MM.1S (cell line): Measurements from ENCODE around the gene HDAC3.

ENCODE experiments used
- EZH2 ChIP-seq: fragments of 300-600 bp; sonication (generic); optimal IDR thresholded peaks from 2 replicates; pipeline ENCODE3; 2017; ENCODE audit warnings: low read depth, mild to moderate bottlenecking, antibody characterized with exemption, low read length, mixed read lengths
- TF ChIP-seq, protein P1 (sequence below): fragments of 300-600 bp; sonication (generic); IDR thresholded peaks from 2 replicates; pipeline ENCODE4 v1.5.1; 2016; ENCODE audit warnings: antibody characterized with exemption, low read length, mixed read lengths

DNA sequence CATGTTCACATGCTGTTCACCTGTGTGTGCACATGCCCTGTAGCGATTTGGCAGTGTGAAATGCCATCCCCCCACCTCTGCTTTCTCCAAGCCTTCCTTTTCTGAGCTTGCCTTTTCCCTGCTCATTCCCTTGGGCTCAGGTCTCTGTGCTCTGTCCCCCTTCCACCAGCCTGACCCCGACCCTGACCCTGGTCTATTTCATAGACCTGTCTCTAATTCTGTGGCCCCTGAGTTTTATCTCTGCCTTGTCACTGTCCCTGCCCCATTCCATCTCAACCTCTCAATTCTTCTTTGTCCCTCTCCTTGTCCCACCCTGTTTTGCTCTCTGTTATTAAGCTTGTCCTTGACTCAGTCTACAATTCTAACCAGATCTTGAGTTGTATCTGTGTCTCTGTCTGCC lies 44.6 kb upstream of the HDAC3 start:
- TF ChIP-seq, protein P1, sequence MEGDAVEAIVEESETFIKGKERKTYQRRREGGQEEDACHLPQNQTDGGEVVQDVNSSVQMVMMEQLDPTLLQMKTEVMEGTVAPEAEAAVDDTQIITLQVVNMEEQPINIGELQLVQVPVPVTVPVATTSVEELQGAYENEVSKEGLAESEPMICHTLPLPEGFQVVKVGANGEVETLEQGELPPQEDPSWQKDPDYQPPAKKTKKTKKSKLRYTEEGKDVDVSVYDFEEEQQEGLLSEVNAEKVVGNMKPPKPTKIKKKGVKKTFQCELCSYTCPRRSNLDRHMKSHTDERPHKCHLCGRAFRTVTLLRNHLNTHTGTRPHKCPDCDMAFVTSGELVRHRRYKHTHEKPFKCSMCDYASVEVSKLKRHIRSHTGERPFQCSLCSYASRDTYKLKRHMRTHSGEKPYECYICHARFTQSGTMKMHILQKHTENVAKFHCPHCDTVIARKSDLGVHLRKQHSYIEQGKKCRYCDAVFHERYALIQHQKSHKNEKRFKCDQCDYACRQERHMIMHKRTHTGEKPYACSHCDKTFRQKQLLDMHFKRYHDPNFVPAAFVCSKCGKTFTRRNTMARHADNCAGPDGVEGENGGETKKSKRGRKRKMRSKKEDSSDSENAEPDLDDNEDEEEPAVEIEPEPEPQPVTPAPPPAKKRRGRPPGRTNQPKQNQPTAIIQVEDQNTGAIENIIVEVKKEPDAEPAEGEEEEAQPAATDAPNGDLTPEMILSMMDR = no peak
- TF ChIP-seq EZH2 = no peak
